ENCODE results near the gene ZNF214.

ZNF214 gene

GRCh38 chr11:7020183-7020917 lies at the start of gene ZNF214, which contains the start of gene NLRP14:
TSS of gene ZNF214 (minus strand) at chr11:7020346. CDS start at chr11:7002835, 17,511 bp downstream.
TSS of gene NLRP14 (plus strand) at chr11:7020479. CDS start at chr11:7038587, 18,108 bp downstream.
- no peak for DNase-seq (ENCODE audit: low read depth in 3 of 3)

- no peak for DNase-seq (ENCODE audit: low read depth in 3 of 3)
Observed at GRCh38 chr11:7062534-7062933, 42.4 kb upstream of the ZNF214 start.

GRCh38 chr11:7060868-7061267 lies 40.7 kb upstream of the ZNF214 start:
- DNase-seq (ENCODE audit: low read depth in 3 of 3) = no peak

GRCh38 chr11:7057641-7058040 lies 37.5 kb upstream of the ZNF214 start:
- no peak for DNase-seq (ENCODE audit: low read depth in 3 of 3)

- no peak for DNase-seq (ENCODE audit: low read depth in 3 of 3)
Observed at GRCh38 chr11:7056828-7057513, 36.8 kb upstream of the ZNF214 start.

GRCh38 chr11:7050191-7050590 lies 30.0 kb upstream of the ZNF214 start:
- no peak for DNase-seq (ENCODE audit: low read depth in 3 of 3)

GRCh38 chr11:7046474-7047175 lies 26.5 kb upstream of the ZNF214 start:
- DNase-seq (ENCODE audit: low read depth in 3 of 3) = no peak

GRCh38 chr11:7034019-7034418 lies 13.9 kb upstream of the ZNF214 start:
- no peak for DNase-seq (ENCODE audit: low read depth in 3 of 3)

- DNase-seq (ENCODE audit: low read depth in 3 of 3) = no peak
Observed at GRCh38 chr11:7032692-7033091, 12.5 kb upstream of the ZNF214 start.

- DNase-seq (ENCODE audit: low read depth in 3 of 3) = no peak
Observed at GRCh38 chr11:7031471-7031871, 11.3 kb upstream of the ZNF214 start.

GRCh38 chr11:7030836-7031235 lies 10.7 kb upstream of the ZNF214 start:
- no peak for DNase-seq (ENCODE audit: low read depth in 3 of 3)

GRCh38 chr11:7028141-7028540 lies 8.0 kb upstream of the ZNF214 start:
- no peak for DNase-seq (ENCODE audit: low read depth in 3 of 3)

GRCh38 chr11:7021318-7021717 lies 1.2 kb upstream of the ZNF214 start:
- no peak for DNase-seq (ENCODE audit: low read depth in 3 of 3)

- no peak for DNase-seq (ENCODE audit: low read depth in 3 of 3)
Observed at GRCh38 chr11:7019500-7020182, 505 bp downstream of the ZNF214 start.

- no peak for DNase-seq (ENCODE audit: low read depth in 3 of 3)
Observed at GRCh38 chr11:7016011-7016410, 4.1 kb downstream of the ZNF214 start.

- DNase-seq (ENCODE audit: low read depth in 3 of 3) = no peak
Observed at GRCh38 chr11:7014118-7014517, 6.0 kb downstream of the ZNF214 start.

GRCh38 chr11:7004482-7004881 lies 15.7 kb downstream of the ZNF214 start:
- no peak for DNase-seq (ENCODE audit: low read depth in 3 of 3)

- DNase-seq (ENCODE audit: low read depth in 3 of 3) = no peak
Observed at GRCh38 chr11:6995703-6996102, 24.4 kb downstream of the ZNF214 start.

- DNase-seq (ENCODE audit: low read depth in 3 of 3) = no peak
Observed at GRCh38 chr11:6992457-6993417, 27.4 kb downstream of the ZNF214 start.

- no peak for DNase-seq (ENCODE audit: low read depth in 3 of 3)
Observed at GRCh38 chr11:6992026-6992425, 28.1 kb downstream of the ZNF214 start.

GRCh38 chr11:6991227-6991626 lies 28.9 kb downstream of the ZNF214 start:
- DNase-seq (ENCODE audit: low read depth in 3 of 3) = no peak
